Measurements from ENCODE around the gene AFDN.

The AFDN gene

DNA sequence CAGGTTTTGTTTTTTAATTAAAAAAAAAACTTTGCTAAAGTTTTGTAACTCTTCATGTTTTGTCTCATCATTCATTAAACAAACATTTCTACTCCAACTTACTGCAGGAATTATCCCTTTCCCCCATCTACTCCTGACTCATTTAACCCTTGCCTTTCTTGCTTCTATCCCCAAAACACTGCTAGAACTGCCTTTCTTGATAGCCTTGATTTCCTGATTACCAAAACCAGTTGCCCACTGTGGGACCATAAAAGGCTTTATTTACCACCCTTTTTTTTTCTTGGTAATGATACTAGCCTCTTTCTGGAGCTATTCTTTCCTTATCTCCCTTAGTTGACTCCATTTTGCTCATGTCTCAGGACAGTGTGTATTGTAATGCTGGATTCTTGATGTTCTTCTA is 15.3 kb downstream of the AFDN start:
- DNase-seq (ENCODE audit: low read depth), result no peak

DNA sequence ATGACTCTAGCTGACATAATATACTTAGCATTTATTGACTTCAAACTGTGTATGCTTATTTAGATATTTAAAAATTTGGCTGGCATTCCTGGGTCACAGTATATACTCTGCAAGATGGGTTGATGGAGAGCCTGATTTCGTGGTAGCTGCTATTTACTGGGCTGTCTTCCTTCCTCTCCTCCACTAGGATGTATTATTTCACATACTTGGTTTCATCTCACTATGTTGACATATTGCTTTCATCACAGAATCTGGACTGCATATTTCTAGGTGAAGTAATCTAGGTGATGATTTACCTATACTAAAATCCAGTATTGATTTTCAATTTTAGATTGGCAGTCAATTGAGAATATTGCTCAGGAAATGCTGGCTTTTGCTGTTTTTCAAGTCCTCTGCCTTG is 15.7 kb downstream of the AFDN start:
- DNase-seq (ENCODE audit: low read depth), result no peak
- TF ChIP-seq, protein P1, sequence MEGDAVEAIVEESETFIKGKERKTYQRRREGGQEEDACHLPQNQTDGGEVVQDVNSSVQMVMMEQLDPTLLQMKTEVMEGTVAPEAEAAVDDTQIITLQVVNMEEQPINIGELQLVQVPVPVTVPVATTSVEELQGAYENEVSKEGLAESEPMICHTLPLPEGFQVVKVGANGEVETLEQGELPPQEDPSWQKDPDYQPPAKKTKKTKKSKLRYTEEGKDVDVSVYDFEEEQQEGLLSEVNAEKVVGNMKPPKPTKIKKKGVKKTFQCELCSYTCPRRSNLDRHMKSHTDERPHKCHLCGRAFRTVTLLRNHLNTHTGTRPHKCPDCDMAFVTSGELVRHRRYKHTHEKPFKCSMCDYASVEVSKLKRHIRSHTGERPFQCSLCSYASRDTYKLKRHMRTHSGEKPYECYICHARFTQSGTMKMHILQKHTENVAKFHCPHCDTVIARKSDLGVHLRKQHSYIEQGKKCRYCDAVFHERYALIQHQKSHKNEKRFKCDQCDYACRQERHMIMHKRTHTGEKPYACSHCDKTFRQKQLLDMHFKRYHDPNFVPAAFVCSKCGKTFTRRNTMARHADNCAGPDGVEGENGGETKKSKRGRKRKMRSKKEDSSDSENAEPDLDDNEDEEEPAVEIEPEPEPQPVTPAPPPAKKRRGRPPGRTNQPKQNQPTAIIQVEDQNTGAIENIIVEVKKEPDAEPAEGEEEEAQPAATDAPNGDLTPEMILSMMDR (IDR thresholded peaks at IDR 0.05; ENCODE audit: control insufficient read depth, extremely low read depth, insufficient read depth), result no peak
- H3K4me3 ChIP-seq (ENCODE audit: low read depth, low read length), result no peak overlapping the region

More for the DNA sequence above, 15.3 kb downstream of the AFDN start:
- H3K4me3 ChIP-seq (ENCODE audit: low read depth, low read length), result no peak overlapping the region
- TF ChIP-seq, protein P1 (IDR thresholded peaks at IDR 0.05; ENCODE audit: control insufficient read depth, extremely low read depth, insufficient read depth), result no peak

DNA sequence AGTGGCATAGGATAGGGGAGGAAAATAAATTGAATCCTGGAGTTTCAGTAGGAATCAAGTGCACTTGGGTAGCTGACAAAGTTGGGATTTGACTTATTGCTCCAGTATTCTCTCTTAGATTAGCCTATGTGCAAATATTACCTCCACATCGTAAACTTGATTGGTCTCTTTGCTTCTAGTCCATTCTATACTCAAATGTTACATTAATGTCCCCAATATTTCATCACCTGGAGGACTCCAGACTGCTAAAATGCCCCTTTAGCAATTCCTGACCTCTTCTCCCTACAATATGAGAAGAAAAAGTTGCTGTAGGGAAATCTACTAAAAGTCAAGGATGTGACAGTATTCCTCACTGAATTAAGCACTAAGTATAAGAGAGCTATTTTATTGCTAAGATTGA is 16.3 kb downstream of the AFDN start:
- TF ChIP-seq, protein P1 (IDR thresholded peaks at IDR 0.05; ENCODE audit: control insufficient read depth, extremely low read depth, insufficient read depth), result no peak
- no peak for DNase-seq (ENCODE audit: low read depth)
- no peak overlapping the region for H3K4me3 ChIP-seq (ENCODE audit: low read depth, low read length)

DNA sequence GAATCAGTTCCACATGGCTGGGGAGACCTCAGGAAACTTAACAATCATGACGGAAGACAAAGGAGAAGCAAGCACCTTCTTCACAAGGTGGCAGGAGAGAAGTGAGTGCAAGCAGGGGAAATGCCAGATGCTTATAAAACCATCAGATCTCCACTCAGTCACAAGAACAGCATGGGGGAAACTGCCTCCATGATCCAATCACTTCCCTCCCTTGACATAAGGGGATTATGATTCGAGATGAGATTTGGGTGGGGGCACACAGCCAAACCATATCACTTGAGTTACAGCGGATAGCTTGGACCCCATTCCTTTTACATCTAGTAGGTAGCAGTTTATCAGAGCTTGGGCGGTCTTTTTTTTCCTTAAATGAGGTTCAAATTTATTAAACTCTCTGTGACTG is 19.1 kb downstream of the AFDN start:
- no peak overlapping the region for H3K4me3 ChIP-seq (ENCODE audit: low read depth, low read length)
- TF ChIP-seq, protein P1 (IDR thresholded peaks at IDR 0.05; ENCODE audit: control insufficient read depth, extremely low read depth, insufficient read depth), result no peak
- DNase-seq (ENCODE audit: low read depth), result no peak

DNA sequence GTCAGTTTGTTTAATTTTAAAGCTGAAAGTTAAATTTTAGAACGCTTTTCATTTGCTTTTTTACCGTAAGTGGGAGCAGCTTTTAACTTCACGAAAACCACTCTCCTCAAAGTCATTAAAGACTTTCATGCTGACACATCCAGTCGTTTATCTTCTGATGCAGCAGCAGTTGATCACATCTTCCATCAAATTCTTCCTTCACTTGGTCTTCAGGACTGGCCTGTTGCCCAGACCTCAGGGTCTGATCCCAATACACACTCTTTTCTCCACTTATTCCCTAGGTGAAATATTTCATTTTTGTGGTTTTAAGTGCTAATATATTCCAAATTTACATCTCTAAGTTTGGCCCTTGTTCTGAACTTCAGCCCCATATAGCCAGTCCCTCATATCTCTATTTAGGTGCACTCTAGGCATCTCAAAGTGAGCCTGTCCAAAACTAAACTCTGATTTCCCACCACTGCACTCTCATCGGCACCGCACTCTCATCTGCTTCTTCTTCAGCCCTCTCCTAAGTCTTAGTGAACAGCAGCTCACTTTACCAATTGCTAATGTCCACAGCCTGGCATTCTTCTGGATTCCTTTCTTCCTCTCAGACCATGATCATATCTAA is 20.4 kb downstream of the AFDN start:
- TF ChIP-seq, protein P1 (IDR thresholded peaks at IDR 0.05; ENCODE audit: control insufficient read depth, extremely low read depth, insufficient read depth), result no peak
- no peak for DNase-seq (ENCODE audit: low read depth)
- H3K4me3 ChIP-seq (ENCODE audit: low read depth, low read length), result no peak overlapping the region

DNA sequence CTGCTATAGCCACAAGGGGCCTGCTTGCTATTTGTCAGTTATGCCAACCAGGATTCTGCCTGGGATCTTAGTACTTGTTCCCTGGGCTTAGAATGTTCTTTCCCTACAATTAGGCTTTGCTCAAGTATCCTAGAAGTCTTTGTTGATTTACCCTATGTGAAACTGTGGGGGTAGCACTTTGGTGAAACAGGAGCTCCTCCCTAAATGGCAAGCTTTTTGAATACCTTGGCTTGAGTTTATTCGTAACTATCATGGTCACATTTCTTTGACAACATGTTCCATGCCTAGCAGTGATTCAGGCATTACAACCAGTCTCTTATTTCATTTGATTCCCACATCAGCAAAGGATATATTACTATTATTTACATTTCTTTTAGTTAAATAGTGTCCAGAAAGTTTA is 21.2 kb downstream of the AFDN start:
- no peak overlapping the region for H3K4me3 ChIP-seq (ENCODE audit: low read depth, low read length)
- DNase-seq (ENCODE audit: low read depth), result no peak

More for the DNA sequence above, 21.2 kb downstream of the AFDN start:
- TF ChIP-seq, protein P1 (IDR thresholded peaks at IDR 0.05; ENCODE audit: control insufficient read depth, extremely low read depth, insufficient read depth), result no peak
